HepG2 (cell line): ENCODE data around the gene CHCHD1. TPM values are rescaled to one million over a fixed set of nuclear protein-coding genes. Genes with fewer than 3 reads are reported as not detected.
A peak's percentile ranks its signal among the peaks of the same experiment; 100 is the strongest.

ENCODE experiments used
- GPN1 ChIP-seq: sonication (generic); formaldehyde crosslinking; IDR thresholded peaks from 2 replicates; pipeline ENCODE4 v1.5.1; 2020; ENCODE audit warnings: missing genetic modification reagents, borderline replicate concordance
- KIAA2018 ChIP-seq: sonication (generic); formaldehyde crosslinking; IDR thresholded peaks from 2 replicates; pipeline ENCODE4 v1.5.0; 2020; ENCODE audit warnings: mild to moderate bottlenecking, missing genetic modification reagents, borderline replicate concordance
- SNAPC4 ChIP-seq: sonication (generic); formaldehyde crosslinking; IDR thresholded peaks from 2 replicates; pipeline ENCODE4 v1.4.0; 2020; ENCODE audit warnings: mild to moderate bottlenecking, missing genetic modification reagents
- ZFP37 ChIP-seq: sonication (generic); formaldehyde crosslinking; IDR thresholded peaks from 2 replicates; pipeline ENCODE4 v1.4.0; 2020; ENCODE audit warnings: missing genetic modification reagents, borderline replicate concordance
- ZNF124 ChIP-seq: sonication (generic); formaldehyde crosslinking; IDR thresholded peaks from 2 replicates; pipeline ENCODE4 v1.4.0; 2020; ENCODE audit warnings: missing genetic modification reagents
- ZNF280B ChIP-seq: sonication (generic); formaldehyde crosslinking; IDR thresholded peaks from 2 replicates; pipeline ENCODE4 v1.5.0; 2020; ENCODE audit warnings: missing genetic modification reagents, mild to moderate bottlenecking, borderline replicate concordance
- ZNF451 ChIP-seq: sonication (generic); formaldehyde crosslinking; IDR thresholded peaks from 2 replicates; pipeline ENCODE4 v1.5.0; 2020; ENCODE audit warnings: mild to moderate bottlenecking, missing genetic modification reagents
- ZNF496 ChIP-seq: sonication (generic); formaldehyde crosslinking; IDR thresholded peaks from 2 replicates; pipeline ENCODE4 v1.8.1; 2023; ENCODE audit warnings: mild to moderate bottlenecking, moderate library complexity, missing genetic modification reagents; ENCODE audit not compliant: insufficient replicate concordance
- ZNF747 ChIP-seq: sonication (generic); formaldehyde crosslinking; IDR thresholded peaks from 2 replicates; pipeline ENCODE4 v1.8.1; 2023; ENCODE audit warnings: missing genetic modification reagents, mild to moderate bottlenecking, borderline replicate concordance
- ZNF800 ChIP-seq: sonication (generic); formaldehyde crosslinking; IDR thresholded peaks from 2 replicates; pipeline ENCODE4 v1.4.0; 2020; ENCODE audit warnings: missing genetic modification reagents
- polyA plus RNA-seq, 8 experiments: library from polyadenylated mRNA; depleted of rRNA in 3 of 8; stranded (reverse) in 7 of 8; unstranded in 1 of 8; fragments of >200 nt; fragmentation: Illumina TruSeq in 4 of 8; extraction: Trizol in 4 of 8; gene quantifications; 2 replicates each; pipeline versions ENCODE4 v1.2.1 to v1.2.3, GENCODE V29; 2011 to 2016; ENCODE audit warnings: low read depth in 4 of 8, missing spikeins in 1 of 8, mixed read lengths in 1 of 8; ENCODE audit not compliant: insufficient read depth in 1 of 8
- total RNA-seq, 5 experiments: library from RNA; depleted of rRNA; stranded (reverse); fragments of >200 nt; fragmentation: Illumina TruSeq; extraction: Trizol; gene quantifications; 2 replicates each; pipeline ENCODE4 v1.2.3, GENCODE V29; 2016; ENCODE audit warnings: low read depth in 1 of 5

CHCHD1 gene
- total and polyA plus RNA-seq, 2 of the 13 experiments (the other 11 are each of a cell fraction or from before 2014, with no cell fraction given), result 36.9 to 71.2 TPM

- TF ChIP-seq ZNF496 (CRISPR knock-in tag) (no peak), KIAA2018 (no peak), ZNF280B (CRISPR knock-in tag) (peak; percentile 32; the same call in 1 of the 2 replicates), GPN1 (CRISPR knock-in tag) (no peak), ZNF124 (CRISPR knock-in tag) (peak; percentile 31; the same call in 1 of the 2 replicates), ZFP37 (CRISPR knock-in tag) (no peak; the same call in 1 of the 2 replicates), ZNF451 (peak; percentile 64; the same call in 1 of the 2 replicates), ZNF747 (CRISPR knock-in tag) (no peak; the same call in 1 of the 2 replicates), SNAPC4 (CRISPR knock-in tag) (no peak), ZNF800 (CRISPR knock-in tag) (peak; percentile 93)
Measured at GRCh38 chr10:73772281-73773151, 9.3 kb upstream of the CHCHD1 start (continued).
